ENCODE data around the gene NNMT.

NNMT gene

DNA sequence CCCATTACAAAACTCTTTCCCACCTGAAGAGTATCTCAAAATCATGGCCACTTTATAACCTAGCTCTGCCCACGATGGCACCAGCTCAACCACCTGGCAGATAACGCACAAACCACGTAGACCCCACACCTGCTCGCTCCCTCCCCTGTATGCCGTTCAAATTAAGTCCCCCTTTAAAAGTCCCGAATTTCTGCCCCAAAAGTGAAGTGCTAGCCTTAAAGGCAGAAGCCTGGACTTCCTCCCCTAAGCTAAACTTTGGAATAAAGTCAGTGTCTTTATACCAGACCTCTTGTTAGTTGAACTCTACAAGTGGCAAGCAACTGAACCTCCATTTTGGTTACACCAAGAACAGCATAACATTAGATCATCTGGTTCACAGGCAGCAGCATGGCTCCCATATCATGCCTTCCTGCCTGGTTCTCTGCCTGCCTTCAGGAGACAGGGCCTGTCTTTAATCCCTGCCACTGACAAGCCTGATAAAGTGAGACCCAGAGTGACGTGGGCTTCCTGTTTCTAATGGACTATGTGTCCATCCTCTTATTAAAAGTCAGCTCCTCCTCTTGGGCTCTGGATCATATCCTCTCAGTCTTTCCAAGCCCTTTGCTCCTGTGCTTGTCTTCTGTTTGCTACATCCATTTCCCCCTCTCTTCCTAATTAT is 32.6 kb upstream of the NNMT start:
- DNase-seq = no peak

DNA sequence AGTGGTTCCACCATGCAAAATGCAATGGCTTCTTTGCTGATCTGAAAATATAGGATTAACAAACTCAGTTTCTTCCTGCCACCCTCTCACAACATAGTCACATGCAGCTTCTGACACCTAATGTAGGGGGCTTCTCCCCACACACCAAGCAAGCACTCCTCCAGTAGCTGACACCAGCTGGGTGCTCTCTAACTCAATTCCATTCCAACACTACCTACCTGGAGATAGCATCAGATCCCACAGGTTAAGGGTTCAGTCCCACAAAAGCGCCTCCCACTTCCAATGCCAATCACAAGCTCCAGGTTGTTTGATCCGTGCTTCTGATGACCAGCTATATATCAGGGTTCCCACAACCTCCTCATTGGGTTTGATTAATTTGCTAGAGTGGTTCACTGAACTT is 31.8 kb upstream of the NNMT start:
- no peak for DNase-seq

DNA sequence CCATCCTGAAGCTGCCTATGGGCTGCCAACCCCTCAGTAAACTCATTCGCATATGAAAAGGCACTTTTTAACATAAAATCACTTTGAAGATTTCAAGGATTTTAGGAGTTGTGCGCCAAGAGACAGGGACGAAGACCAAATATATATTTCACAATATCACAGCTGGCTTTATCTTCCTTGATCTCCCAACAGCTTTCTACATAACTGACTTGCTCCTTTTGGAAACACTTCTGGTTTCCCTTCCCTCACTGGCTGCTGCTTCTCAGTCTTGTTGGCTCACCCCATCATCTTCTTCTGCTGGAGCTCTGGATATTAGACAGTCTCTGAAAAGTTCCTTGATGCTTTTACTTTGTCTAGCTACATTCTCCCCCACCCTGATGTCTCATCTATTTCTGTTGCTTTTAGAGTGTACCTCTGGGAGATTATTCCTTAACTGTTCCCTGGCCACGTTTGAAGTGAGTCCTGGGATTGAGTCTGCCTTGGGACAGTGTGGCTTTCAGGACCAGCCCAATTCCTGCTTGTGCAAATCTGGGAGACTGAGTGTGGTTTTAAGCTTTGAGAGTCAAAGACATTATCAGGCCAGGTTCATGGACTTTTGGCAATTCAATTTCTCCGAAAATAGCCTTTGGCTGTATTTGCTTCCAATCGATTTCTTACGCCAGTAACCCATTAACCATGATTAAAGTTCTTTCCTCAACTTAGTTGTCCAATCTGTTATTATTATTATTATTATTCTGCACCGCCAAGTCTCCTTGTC is 30.9 kb upstream of the NNMT start:
- no peak for DNase-seq

DNA sequence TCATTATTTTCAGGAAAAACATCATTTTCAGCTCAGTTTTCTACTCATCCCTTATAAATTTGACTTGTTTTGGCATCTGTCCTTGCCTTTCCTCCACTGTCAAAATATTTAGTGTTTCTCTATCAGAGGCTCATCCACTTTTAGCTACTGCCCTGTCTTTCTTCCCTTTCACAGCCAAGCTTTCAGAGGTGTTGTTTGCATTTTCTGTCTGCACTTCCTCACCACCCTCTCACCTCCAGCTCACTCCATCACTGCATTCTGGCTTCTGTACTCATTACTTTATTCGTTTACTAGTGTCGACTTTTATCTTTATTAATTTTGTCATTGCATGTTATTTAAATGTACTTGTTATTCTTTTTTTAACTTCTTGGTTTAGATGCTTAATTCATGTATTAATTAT is 26.7 kb upstream of the NNMT start:
- no peak for DNase-seq

DNA sequence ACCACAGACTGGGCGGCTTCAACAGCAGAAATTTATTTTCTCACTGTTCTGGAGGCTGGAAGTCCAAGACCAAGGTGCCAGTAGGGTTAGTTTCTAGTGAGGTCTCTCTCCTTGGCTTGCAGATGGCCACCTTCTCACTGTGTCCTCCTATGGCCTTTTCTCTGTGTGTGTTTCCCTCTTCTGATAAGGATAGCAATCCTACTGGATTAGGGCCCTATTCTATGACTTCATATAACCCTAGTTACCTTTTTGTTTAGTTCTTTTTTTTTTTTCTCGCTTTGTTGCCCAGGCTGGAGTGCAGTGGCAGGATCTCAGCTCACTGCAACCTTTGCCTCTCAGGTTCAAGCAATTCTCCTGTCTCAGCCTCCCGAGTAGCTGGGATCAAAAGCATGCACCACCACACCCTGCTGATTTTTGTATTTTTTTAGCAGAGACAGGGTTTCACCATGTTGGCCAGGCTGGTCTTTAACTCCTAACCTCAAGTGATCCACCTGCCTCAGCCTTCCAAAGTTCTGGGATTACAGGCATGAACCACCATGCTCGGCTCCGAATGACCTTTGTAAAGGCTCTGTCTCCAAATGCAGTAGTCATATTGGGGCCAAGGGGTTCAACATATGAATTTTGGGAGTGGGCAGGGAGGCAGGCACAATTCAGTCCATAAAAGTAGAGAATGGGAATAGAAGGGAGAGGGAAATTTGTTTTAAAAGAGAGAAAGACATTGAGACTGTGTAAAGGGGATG is 25.5 kb upstream of the NNMT start:
- no peak for DNase-seq

DNA sequence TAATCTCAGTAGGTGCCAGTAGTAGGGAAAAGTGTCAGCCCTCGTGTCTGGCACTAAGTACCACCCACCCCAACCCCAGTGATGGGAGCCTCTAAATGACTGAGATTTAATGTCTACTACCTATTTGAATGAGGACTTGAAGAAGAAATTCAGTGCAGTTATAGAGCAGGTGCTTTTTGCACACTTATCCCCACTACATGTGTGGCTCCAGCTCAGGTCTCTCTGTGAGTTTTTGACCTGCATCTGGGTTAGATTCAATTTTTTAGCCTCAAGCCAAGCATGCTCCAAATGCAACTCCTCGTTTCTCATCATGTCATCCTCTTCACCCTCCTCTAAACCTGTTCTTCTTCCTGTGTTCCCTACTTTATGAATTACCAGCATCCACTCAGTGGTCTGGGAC is 24.9 kb upstream of the NNMT start:
- no peak for DNase-seq

DNA sequence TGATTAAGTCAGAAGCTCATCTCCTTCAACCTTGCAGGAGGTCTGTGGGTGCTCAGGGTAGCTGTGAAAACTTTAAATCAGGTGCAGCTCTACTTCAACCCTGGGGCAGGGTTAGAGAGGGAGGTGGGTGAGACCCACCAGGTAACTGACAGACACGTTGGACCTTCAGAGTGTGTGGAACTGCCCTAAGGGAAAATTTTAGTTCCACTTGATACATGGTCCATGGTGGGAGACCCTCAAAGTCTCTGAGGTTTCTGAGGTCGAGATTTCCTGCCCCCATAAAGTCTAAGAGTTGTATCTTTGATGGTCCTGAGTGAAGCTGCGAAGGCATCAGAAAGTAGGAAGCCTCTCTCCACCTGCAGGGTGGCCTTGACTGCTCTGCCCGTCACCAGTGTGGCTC is 23.9 kb upstream of the NNMT start:
- DNase-seq = no peak

DNA sequence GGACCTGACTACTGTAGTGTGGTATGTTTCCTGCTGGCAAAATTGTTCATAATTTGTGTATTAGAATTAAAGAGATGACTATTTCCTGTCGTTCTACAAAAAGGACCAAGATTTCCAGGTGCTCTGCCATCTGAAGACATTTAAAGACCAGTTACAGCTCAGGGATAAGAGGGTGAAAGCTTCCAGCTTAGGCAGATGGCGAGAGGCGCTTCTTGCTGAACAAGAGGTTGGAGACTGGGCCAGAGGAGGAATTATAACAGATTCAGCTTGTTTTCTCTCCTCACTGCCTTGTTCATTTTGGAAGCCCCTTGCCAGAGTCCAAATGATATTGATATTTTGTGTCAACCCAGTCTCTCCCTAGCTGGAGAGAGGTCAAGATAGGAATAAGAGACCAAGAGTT is 23.1 kb upstream of the NNMT start:
- no peak for DNase-seq

DNA sequence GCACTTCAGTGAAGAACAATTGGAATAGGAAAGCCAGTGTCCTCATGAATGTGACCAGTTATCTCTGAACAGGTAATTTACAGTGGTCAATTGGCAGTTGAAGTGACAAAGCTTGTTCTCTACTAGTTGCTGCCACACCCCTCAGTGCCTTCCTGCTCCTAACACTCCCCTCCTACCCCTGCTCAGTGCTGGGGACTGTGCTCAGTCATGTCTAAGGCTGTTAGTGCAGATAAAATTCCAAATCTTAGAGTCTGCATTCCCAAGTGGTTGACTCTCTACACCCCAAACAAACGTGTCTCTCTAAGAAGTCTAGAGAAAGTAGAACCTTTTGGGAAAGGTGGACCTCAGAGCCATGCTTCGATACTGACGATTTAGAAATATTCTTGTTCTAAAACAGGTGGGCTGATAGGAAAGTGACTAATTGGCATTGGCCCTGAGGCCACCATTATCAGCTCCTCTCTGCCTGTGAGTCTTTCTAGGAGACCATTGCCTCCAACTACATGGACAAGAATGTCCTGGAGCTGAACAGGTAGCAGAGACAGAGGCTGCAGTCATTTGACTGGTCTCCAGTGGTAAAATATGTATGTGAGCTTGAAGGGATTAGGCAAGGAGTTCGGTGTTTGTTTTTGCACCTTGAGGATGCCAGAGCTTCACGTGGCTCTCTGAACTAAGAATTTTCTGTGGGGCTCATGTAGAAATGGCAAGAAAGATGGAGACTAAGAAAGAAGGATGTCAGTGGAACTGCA is 22.1 kb upstream of the NNMT start:
- DNase-seq = no peak

DNA sequence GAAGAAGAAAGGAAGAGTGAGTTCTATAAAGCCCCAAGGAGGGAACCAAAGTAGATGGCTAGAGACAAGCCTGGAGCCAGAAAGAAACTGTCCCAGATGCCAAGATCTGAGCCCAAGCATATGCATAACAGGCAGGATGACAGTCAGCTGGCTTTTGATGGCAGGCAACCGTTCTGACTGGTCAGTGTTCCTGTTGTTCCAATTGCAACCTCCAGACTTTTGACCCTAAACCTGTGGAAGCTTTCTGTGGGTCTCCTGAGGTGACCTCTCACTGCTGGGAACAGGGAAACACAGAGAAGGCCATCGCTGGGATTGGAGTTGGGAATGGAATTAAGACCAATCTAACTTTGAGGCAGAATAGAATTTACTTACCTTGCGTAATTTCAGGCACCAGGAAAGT is 21.6 kb upstream of the NNMT start:
- no peak for DNase-seq

DNA sequence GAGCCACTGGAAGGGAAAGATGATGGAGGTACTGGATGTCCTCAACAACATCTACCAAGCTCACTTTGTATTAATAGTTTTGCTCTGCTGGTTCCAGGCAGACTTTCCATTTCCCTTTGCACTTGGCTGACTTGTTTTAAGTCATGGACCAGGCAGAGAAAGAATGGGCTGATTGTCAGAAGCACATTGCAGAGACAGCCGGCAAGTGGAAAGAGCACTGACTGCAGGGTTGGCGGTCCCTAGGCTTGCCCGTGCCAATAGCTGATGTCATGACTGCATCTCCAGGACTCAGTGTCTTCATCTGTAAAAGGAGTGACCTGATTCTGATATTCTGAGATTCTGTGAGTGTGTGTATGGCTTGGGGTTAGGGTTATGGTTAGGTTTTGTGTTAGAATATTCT is 20.9 kb upstream of the NNMT start:
- no peak for DNase-seq

DNA sequence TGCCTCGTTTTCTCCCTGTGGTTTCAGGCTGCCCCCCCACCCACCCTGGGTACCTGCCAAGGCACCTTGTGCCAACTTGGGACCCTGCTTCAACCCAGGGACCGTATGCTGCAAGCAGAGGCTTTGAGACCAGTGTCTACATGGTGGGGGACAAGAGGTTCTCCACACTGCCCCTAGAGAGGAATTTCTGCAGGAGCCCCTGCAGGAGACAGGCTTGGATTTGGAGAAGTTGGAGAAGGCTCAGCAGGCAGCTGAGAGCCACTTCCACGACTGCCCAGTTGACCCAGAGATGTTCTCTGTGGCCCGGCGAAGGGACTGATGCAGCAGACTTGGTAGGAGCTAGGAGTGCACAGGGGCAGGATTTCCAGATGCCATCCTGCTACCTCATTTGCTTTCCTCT is 20.1 kb upstream of the NNMT start:
- DNase-seq = no peak

DNA sequence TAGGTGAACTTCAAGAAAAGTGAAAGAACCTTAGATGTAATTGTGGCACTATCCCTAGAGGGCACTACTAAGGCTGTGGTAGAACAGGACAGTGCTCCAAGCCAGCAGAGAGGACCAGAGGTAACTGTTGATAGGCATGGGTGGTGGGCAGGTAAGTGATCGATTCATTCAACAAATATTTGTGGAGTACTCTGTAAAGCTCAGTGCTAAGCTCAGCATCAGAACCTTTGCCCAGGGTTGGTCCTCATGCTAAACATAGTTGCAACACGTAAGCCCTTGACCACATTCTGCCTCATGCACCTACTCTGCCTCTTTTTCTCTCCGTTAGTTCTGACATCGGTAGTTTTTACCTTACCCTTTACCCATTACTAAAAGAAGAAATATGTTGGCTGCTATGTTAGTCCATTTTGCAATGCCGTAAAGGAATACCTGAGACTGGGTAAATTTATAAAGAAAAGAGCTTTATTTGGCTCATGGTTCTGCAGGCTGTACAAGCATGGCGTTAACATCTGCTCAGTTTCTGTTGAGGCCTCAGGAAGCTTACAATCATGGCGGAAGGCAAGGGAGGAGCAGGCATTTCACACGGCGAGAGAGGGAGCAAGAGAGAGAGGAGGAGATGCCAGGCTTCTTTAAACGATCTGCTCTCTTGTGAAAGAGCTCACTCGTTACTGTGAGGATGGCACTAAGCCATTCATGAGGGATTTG is 18.4 kb upstream of the NNMT start:
- no peak for DNase-seq

DNA sequence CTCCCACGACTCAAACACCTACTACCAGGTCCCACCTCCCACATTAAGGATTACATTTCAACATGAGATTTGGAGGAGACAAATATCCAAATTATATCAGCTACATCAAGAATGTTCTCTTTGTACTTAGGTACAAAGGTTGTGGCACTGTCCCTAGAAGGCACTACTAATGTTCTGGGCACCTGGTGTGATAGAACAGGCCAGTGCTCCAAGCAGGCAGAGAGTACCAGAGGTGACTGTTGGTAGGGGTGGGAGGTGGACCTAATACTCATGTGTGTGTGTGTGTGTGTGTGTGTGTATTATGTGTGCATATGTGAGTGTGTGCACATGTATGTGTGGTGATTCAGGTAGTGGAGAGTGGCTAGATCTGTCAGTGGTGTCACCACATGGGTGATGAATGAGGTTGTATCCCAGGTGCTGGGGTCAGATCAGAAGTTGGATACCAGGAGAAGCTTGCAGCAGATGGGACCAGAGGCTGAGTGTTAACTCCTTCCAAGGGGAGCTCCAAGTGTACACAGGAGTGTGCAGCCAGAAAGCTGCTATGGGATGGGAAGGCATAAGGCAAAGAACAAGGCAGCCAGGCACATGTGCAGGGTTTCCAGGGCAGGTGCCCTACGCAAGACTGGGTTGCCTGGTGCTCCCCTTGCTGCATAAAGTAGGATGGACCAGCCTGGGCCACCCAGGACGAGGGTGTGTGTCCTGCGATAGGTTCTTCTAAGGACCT is 17.7 kb upstream of the NNMT start:
- no peak for DNase-seq

DNA sequence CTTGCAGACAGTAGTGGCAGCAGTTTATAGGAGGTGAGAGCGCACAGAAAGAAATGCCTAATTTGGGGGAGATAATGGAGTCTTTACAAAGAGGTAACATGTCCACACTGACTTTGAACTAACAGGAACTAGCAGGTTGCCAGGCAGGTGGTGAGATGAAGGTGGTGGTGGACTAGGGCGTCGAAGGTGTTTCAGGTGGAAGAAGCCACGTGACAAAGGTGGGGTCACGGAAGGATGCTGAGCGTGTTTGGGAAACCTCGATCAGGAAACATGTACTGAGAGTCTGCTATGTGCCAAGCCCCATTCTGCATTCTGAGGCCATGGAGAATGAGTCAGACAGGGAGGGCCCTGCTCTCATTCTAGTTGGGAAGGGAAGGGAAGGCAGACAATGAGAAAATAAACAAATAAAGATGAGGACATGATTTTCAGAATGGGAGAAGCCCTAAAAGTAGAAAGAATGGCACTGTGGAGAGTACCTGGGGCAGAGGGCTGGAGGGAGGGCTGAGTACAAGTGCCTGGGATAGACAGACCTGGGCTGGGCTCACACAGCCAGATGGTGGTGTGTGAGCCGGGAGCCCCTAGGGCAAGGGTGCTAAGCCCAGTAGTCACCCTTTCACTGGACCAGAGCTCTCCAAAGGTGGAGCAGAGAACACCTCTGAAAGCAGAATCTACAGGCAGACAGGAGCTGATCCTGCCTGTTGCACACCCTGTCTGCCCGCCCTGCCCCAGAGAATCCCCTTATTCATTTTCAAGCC is 16.2 kb upstream of the NNMT start:
- DNase-seq = no peak

DNA sequence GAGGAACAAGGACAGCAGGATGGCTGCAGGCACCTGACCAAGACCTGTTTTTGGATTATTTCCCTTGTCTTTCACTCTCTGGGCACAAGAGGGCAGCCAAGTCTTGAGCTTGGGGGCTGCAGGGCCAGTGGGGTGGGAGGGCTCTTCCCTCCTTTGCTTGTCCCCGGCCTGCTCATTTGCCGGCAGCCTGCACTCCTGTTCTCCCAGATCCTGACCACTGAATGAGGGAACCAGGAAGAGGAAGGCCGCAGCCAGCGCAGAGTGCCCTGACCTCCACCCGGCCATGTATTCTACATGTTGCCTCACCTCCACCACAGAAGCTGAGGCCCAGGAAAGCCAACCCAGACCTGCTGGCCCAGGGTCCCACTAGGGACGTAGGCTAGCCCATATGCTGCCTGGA is 15.5 kb upstream of the NNMT start:
- peak; percentile 8 for DNase-seq

DNA sequence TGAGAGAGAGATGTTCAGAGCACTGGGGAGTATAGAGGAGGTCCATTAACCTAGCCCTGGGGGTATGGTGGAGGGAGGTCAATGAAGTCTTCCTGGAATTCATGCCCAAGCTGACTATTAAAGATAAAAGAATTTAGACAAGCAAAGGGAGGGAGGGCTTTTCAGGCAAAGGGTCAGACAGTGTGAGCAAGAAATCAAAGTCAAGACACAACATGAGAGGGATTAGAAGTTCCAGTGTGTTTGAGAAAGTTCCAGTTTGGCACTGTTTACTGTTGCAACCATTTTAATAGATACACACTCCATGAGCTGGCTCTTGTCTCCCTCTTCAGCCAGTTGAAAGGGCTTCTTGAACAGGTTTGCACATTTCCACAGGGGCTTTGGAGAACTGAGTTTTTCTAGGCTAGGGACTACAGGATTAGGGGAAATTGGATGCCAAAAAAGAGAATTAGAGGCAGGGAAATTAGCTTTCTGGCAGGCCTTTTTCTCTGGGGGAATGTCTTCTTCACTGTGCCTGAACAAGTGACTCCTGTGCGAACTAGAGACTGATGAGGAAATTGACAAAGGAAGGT is 14.7 kb upstream of the NNMT start:
- DNase-seq = no peak

DNA sequence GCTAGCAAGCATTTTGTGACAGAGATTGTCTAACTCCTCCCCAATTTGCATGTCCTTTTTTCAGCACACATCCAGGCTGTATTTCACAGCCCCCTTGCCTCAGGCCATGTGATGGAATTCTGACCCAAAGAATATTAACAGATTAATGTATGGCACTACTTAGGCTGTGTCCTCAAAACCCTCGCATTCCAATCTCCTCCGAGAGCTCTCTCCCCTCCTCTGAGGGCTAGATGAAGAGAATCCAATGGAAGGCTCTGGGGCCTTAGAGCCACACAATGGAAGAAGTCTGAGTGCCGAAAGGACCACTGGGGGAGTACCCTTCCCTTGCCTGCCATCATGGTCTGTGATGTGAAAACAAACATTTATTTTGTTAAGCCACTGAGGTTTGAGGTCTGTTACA is 13.7 kb upstream of the NNMT start:
- DNase-seq = no peak

DNA sequence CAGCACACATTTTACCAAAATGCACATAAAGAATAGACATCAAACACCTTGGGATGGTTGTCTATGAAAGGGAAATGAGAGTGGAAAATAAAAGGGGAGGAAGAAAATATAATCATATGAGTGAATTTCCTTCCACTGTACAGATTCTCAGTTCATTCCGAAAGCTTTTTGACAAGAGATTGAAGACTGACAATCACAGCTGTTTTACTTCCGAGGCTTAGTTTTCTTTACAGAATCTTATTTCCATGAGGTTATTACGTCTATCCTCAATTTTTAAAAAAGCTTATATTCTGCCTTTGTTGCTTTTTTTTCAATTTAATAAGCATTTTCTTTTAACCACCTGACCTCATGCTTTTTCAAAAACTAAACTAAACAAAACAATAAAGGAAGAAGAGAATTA is 12.8 kb upstream of the NNMT start:
- no peak for DNase-seq

DNA sequence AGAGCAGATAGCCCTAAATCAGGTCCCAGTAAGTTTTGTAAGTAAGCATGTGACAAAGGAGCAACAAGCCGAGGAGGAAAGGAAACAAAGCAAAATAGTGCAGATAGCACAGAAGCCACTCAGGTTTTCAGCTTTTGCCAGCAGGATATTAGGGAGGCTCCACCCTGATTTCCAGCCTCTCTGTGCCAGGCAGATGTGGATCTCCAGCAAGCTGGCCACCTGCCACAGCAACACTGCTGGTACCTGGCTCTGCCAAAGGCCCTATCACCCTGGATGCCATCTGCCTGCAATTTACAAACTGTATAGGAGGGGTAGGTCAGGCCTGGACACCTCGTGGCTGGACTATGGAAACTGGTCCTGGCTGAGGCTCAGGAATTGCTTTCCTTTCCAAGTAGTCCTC is 12.2 kb upstream of the NNMT start:
- DNase-seq = no peak

DNA sequence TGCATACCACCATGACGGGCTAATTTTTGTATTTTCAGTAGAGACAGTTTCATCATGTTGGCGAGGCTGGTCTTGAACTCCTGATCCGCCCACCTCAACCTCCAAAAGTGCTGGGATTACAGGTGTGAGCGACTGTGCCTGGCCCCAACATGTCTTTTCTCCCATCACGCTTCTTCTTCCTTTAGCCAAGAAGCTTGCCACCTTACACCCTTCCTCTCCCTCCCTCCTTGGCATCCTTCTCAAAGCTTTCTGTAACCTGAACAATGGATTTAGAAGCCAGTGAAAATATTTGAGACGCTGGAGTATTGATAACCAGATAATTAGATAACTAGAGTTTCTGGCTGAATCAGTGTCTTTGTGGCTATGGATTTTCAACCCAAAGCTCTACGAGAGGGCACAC is 11.3 kb upstream of the NNMT start:
- DNase-seq = no peak

Measured in activated CD4-positive, alpha-beta T cell treated with anti-CD3 and anti-CD28 coated beads, Interleukin-2, amount 50 U/mL, for 16 hours (primary cell).